ENCODE measurements around the gene KNL1.
"Not testable (repeated sequence)": the region's sequence is repeated elsewhere in the genome, so short reads cannot be mapped to it uniquely, and the experiment has no call there.

KNL1 gene

GRCh38 chr15:40582726-40583246, 11.3 kb upstream of the KNL1 start:
- peak; percentile 49 for DNase-seq

GRCh38 chr15:40584191-40584590, 9.9 kb upstream of the KNL1 start:
- no peak for DNase-seq

- DNase-seq, result no peak
These were observed 3.4 kb upstream of the KNL1 start for GRCh38 chr15:40590667-40591050.

GRCh38 chr15:40591389-40591788, 2.7 kb upstream of the KNL1 start:
- DNase-seq, result no peak

GRCh38 chr15:40593165-40593564, 884 bp upstream of the KNL1 start:
- no peak for DNase-seq

- DNase-seq, result no peak
These were observed 384 bp downstream of the KNL1 start for GRCh38 chr15:40594429-40594836.

GRCh38 chr15:40595219-40595618, 1.2 kb downstream of the KNL1 start:
- no peak for DNase-seq

- no peak for DNase-seq
These were observed 1.7 kb downstream of the KNL1 start for GRCh38 chr15:40595773-40596172.

GRCh38 chr15:40597024-40597423, 3.0 kb downstream of the KNL1 start:
- no peak for DNase-seq

GRCh38 chr15:40598126-40598525, 4.1 kb downstream of the KNL1 start:
- no peak for DNase-seq

GRCh38 chr15:40598672-40599071, 4.6 kb downstream of the KNL1 start:
- no peak for DNase-seq

- DNase-seq, result no peak
These were observed 6.9 kb downstream of the KNL1 start for GRCh38 chr15:40600956-40601355.

GRCh38 chr15:40603935-40604334, 9.9 kb downstream of the KNL1 start:
- DNase-seq, result no peak

- DNase-seq, result no peak
These were observed 19.0 kb downstream of the KNL1 start for GRCh38 chr15:40613080-40613479.

- no peak for DNase-seq
These were observed 24.0 kb downstream of the KNL1 start for GRCh38 chr15:40618023-40618422.

- no peak for DNase-seq
These were observed 24.9 kb downstream of the KNL1 start for GRCh38 chr15:40618906-40619305.

- DNase-seq, result no peak
These were observed 29.3 kb downstream of the KNL1 start for GRCh38 chr15:40623361-40623760.

- DNase-seq, result no peak
These were observed 36.3 kb downstream of the KNL1 start for GRCh38 chr15:40630313-40630712.

- DNase-seq, result no peak
These were observed 39.1 kb downstream of the KNL1 start for GRCh38 chr15:40633178-40633577.

GRCh38 chr15:40637221-40637745, 43.2 kb downstream of the KNL1 start:
- no peak for DNase-seq

GRCh38 chr15:40639677-40640076, 45.6 kb downstream of the KNL1 start:
- no peak for DNase-seq

GRCh38 chr15:40647523-40647922, 53.5 kb downstream of the KNL1 start:
- DNase-seq, result no peak

- DNase-seq, result no peak
These were observed 56.4 kb downstream of the KNL1 start for GRCh38 chr15:40650479-40650878.

- peak; percentile 14 for DNase-seq
These were observed 66.6 kb downstream of the KNL1 start for GRCh38 chr15:40660686-40661085.

GRCh38 chr15:40664909-40665308, 70.9 kb downstream of the KNL1 start:
- DNase-seq, result no peak

- DNase-seq, result not testable (repeated sequence)
These were observed 82.2 kb downstream of the KNL1 start for GRCh38 chr15:40676290-40676689.
